Activated CD4-positive, alpha-beta memory T cell treated with anti-CD3 and anti-CD28 coated beads, Interleukin-2, amount 10 ng/mL, durations not matched to agents 7 days and 5 days (primary cell): ENCODE results near the gene LRRN3. TPM values are rescaled to one million over a fixed set of nuclear protein-coding genes. Genes with fewer than 3 reads are reported as not detected.

Source experiments
- CTCF ChIA-PET: fragments of 350-600 bp; sonication (Branson Sonifier 250); formaldehyde crosslinking; loops from one replicate; lab custom pipeline; 2021; ENCODE audit warnings: antibody characterized with exemption, inconsistent platforms; lab: Charles Lee
- POLR2A ChIA-PET: fragments of 350-600 bp; sonication (Branson Sonifier 250); formaldehyde crosslinking; loops from one replicate; lab custom pipeline; 2021; ENCODE audit warnings: antibody characterized with exemption; lab: Charles Lee
- DNase-seq: peaks from one replicate; pipeline ENCODE4 v3.0.0-alpha.2; 2020
- H3K27ac Mint-ChIP-seq: one replicate; pipeline ENCODE4 v1.8.0; 2021; ENCODE audit warnings: mild to moderate bottlenecking, mixed read lengths
- H3K27me3 Mint-ChIP-seq: one replicate; pipeline ENCODE4 v1.8.0; 2021; ENCODE audit warnings: mixed read lengths
- H3K36me3 Mint-ChIP-seq: one replicate; pipeline ENCODE4 v1.8.0; 2021; ENCODE audit warnings: low read depth, mixed read lengths
- H3K4me1 Mint-ChIP-seq: one replicate; pipeline ENCODE4 v1.8.0; 2021; ENCODE audit warnings: mixed read lengths
- H3K4me3 Mint-ChIP-seq: one replicate; pipeline ENCODE4 v1.8.0; 2021; ENCODE audit warnings: mild to moderate bottlenecking, mixed read lengths
- H3K9me3 Mint-ChIP-seq: one replicate; pipeline ENCODE4 v1.8.0; 2021; ENCODE audit warnings: mixed read lengths
- total RNA-seq, 2 experiments: library from RNA; stranded (reverse); gene quantifications; one replicate each; pipeline ENCODE4 v1.2.3, GENCODE V29; 2021

Gene LRRN3
- total RNA-seq, 2 experiments from 2014 or later = 18.0 to 19.2 TPM

- no peaks in the 10 kb centered on the region for H3K9me3 Mint-ChIP-seq
- H3K4me1 Mint-ChIP-seq = no peaks in the 10 kb centered on the region
- ChIA-PET CTCF (interaction anchor here (1.0 kb wide), 1 partner anchor 9 kb away, joined by 3 read pairs; no protein-coding TSS in a partner anchor), POLR2A (no interaction called here)
- H3K4me3 Mint-ChIP-seq = no peak overlapping the region
- no peaks in the 10 kb centered on the region for H3K27me3 Mint-ChIP-seq
- no peaks in the 10 kb centered on the region for H3K36me3 Mint-ChIP-seq
- no peak overlapping the region for H3K27ac Mint-ChIP-seq
- DNase-seq = no peak
Observed at GRCh38 chr7:111147708-111148533, 57.0 kb downstream of the LRRN3 start.

GRCh38 chr7:111150709-111151108, 59.8 kb downstream of the LRRN3 start:
- H3K27me3 Mint-ChIP-seq = no peaks in the 10 kb centered on the region
- H3K36me3 Mint-ChIP-seq = no peaks in the 10 kb centered on the region
- H3K4me1 Mint-ChIP-seq = no peaks in the 10 kb centered on the region
- no peak overlapping the region for H3K27ac Mint-ChIP-seq
- CTCF ChIA-PET = no interaction called here
- no peak overlapping the region for H3K4me3 Mint-ChIP-seq
- POLR2A ChIA-PET = no interaction called here
- DNase-seq = no peak
- H3K9me3 Mint-ChIP-seq = no peaks in the 10 kb centered on the region

GRCh38 chr7:111159426-111159825, 68.5 kb downstream of the LRRN3 start:
- Mint-ChIP-seq H3K4me1 (no peaks in the 10 kb centered on the region), H3K27ac (no peak overlapping the region), H3K9me3 (no peaks in the 10 kb centered on the region), H3K36me3 (no peaks in the 10 kb centered on the region), H3K4me3 (no peak overlapping the region), H3K27me3 (no peaks in the 10 kb centered on the region)
- CTCF ChIA-PET = no interaction called here
- DNase-seq = no peak
- POLR2A ChIA-PET = no interaction called here

DNA sequence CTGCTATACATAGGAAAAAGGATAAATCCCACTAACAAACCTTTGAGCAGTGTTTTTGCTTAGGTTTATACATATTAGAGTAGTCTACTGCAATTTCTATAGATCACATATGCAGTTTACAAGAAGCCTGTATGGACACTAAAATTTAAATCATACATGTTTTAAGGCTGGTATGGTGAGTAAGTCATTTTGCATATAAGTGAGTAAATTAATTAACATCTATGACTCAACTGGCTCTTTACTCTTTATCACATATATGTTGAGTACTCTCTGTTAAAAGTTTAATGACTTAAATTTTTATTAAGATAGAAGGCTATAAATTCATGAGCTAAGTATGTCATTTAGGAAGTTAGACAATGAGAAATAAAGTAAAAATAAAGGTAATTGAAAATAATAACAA, 69.4 kb downstream of the LRRN3 start:
- no peaks in the 10 kb centered on the region for H3K36me3 Mint-ChIP-seq
- CTCF ChIA-PET = no interaction called here

GRCh38 chr7:111162692-111163091, 71.8 kb downstream of the LRRN3 start:
- Mint-ChIP-seq H3K4me3 (no peak overlapping the region), H3K27me3 (no peaks in the 10 kb centered on the region), H3K27ac (no peak overlapping the region), H3K4me1 (no peaks in the 10 kb centered on the region), H3K36me3 (no peaks in the 10 kb centered on the region), H3K9me3 (no peaks in the 10 kb centered on the region)
- ChIA-PET POLR2A (interaction anchor here (1.5 kb wide), 1 partner anchor 9 kb away, joined by 3 read pairs; no protein-coding TSS in a partner anchor), CTCF (no interaction called here)
- no peak for DNase-seq

More for the DNA sequence above, 69.4 kb downstream of the LRRN3 start:
- Mint-ChIP-seq H3K27me3 (no peaks in the 10 kb centered on the region), H3K9me3 (no peaks in the 10 kb centered on the region), H3K27ac (no peak overlapping the region), H3K4me3 (no peak overlapping the region), H3K4me1 (no peaks in the 10 kb centered on the region)
- POLR2A ChIA-PET = no interaction called here
- DNase-seq = no peak

DNA sequence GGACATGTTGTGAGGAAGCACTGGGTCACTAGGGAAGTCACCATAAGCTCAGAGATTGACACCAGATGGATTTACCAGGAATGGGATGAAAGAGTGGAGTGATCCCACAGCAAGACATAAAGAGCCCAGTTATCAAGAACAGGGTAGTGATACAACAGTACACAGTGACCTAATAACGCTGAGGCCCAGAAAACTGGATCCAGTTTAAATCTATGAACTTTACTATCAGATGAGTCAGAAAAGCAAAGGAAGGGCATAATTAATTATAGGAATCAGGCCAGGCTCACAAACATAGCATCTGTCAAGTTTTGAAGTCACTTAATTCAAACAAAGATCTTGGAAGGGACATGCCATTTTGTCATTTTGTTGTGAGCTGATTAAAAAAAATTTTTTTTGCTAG, 73.5 kb downstream of the LRRN3 start:
- Mint-ChIP-seq H3K27me3 (no peaks in the 10 kb centered on the region), H3K4me1 (no peaks in the 10 kb centered on the region), H3K27ac (no peak overlapping the region), H3K9me3 (no peaks in the 10 kb centered on the region), H3K36me3 (no peaks in the 10 kb centered on the region), H3K4me3 (no peak overlapping the region)
- ChIA-PET POLR2A (no interaction called here), CTCF (no interaction called here)
- no peak for DNase-seq

DNA sequence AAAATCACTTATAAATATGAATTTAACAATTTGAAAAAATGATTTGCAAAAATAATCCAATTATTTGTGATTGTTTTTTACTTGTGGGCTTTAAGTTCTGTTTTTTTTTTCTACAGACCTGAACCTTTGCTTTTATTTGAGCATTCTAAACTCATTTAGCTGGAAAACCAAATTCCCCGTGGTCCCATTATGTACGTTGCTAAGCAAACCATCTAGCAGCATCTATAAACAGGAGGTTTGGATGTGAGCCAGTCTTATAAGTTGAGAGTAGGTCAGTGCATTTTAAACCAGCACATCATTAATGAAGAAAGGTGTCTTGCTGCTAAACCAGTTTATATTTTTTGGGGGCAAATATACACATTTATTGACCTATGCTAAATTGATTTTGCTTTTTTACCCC, 77.3 kb downstream of the LRRN3 start:
- H3K27ac Mint-ChIP-seq = no peak overlapping the region
- H3K36me3 Mint-ChIP-seq = no peaks in the 10 kb centered on the region
- DNase-seq = no peak
- H3K4me1 Mint-ChIP-seq = no peaks in the 10 kb centered on the region
- CTCF ChIA-PET = interaction anchor here (0.8 kb wide), 1 partner anchor 89 kb away, joined by 3 read pairs; no protein-coding TSS in a partner anchor
- POLR2A ChIA-PET = no interaction called here
- no peaks in the 10 kb centered on the region for H3K27me3 Mint-ChIP-seq
- no peak overlapping the region for H3K4me3 Mint-ChIP-seq
- no peaks in the 10 kb centered on the region for H3K9me3 Mint-ChIP-seq

GRCh38 chr7:111172564-111173257, 81.8 kb downstream of the LRRN3 start:
- Mint-ChIP-seq H3K27ac (no peak overlapping the region), H3K27me3 (no peaks in the 10 kb centered on the region), H3K9me3 (no peaks in the 10 kb centered on the region), H3K4me3 (no peak overlapping the region), H3K36me3 (no peaks in the 10 kb centered on the region), H3K4me1 (peaks cover 7% of the 10 kb centered on the region)
- ChIA-PET POLR2A (no interaction called here), CTCF (no interaction called here)
- DNase-seq = no peak

GRCh38 chr7:111173528-111173927, 82.6 kb downstream of the LRRN3 start:
- peaks cover 7% of the 10 kb centered on the region for H3K4me1 Mint-ChIP-seq
- CTCF ChIA-PET = no interaction called here
- POLR2A ChIA-PET = no interaction called here
- H3K4me3 Mint-ChIP-seq = no peak overlapping the region
- DNase-seq = no peak
- no peak overlapping the region for H3K27ac Mint-ChIP-seq
- H3K36me3 Mint-ChIP-seq = no peaks in the 10 kb centered on the region
- H3K9me3 Mint-ChIP-seq = no peaks in the 10 kb centered on the region
- no peaks in the 10 kb centered on the region for H3K27me3 Mint-ChIP-seq

DNA sequence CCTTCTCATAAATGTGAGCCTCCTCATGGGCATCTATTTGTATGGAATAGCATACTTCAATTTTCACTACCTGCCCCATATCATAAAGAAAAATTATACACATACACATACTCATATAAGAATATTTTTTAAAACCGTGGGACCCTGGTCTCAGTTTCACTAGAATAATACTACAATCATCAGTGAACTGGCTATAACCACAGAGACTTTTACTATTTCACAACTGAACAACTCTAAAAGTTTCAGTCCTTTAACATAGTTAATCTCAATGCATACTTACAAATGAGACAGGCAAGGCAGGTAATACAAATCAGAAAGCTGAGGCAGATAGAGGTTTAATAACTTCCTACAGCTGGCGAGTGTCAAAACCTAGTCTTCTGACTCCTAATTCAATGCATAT, 83.1 kb downstream of the LRRN3 start:
- no peaks in the 10 kb centered on the region for H3K9me3 Mint-ChIP-seq
- no peak overlapping the region for H3K4me3 Mint-ChIP-seq
- POLR2A ChIA-PET = no interaction called here
- H3K4me1 Mint-ChIP-seq = peaks cover 7% of the 10 kb centered on the region
- H3K27me3 Mint-ChIP-seq = no peaks in the 10 kb centered on the region
- CTCF ChIA-PET = no interaction called here
- H3K27ac Mint-ChIP-seq = no peak overlapping the region
- no peaks in the 10 kb centered on the region for H3K36me3 Mint-ChIP-seq
- no peak for DNase-seq

DNA sequence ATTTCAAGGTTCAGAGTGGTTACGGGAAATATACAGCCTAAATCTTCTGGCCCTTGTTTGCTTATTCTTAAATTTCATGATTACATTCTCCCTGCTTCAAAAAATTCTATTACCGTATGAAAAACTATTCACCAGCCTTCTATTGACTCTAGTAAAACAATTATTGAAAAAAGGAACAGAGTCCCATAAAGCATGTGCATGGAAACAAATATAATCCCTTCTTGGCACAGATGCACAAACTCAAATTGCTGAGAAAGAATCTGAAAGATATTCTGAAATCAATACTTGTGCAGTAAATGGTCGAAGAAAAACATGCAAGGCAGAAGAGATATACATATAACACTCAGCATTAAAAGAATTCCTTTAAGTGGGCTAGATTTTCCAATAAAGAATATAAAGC, 83.6 kb downstream of the LRRN3 start:
- CTCF ChIA-PET = no interaction called here
- H3K4me1 Mint-ChIP-seq = peaks cover 7% of the 10 kb centered on the region

More for the DNA sequence above, 83.6 kb downstream of the LRRN3 start:
- H3K27ac Mint-ChIP-seq = no peak overlapping the region
- POLR2A ChIA-PET = no interaction called here
- no peak overlapping the region for H3K4me3 Mint-ChIP-seq
- no peaks in the 10 kb centered on the region for H3K36me3 Mint-ChIP-seq
- no peaks in the 10 kb centered on the region for H3K27me3 Mint-ChIP-seq
- no peak for DNase-seq
- H3K9me3 Mint-ChIP-seq = no peaks in the 10 kb centered on the region
